ENCODE results near the gene SLC6A15.

DNA sequence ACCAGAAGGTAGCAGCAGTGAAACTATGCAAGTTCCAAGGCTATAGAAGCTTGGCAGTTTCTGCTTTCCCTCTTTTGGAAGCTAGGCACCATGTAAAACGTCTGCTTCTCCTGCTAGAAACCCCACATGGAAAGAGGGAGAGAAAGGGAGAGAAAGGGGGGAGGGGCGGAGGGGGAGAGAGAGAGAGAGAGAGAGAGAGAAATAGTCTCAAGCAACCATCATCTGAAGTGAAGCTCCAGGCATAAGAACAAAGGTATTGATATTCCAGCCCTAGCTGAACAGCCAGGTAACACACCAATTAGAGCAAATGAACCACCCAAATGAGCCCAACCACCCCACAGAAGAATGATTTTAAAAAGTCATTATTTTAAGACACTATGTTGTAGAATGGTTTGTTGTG is 8.5 kb downstream of the SLC6A15 start:
- TF ChIP-seq, protein P1, sequence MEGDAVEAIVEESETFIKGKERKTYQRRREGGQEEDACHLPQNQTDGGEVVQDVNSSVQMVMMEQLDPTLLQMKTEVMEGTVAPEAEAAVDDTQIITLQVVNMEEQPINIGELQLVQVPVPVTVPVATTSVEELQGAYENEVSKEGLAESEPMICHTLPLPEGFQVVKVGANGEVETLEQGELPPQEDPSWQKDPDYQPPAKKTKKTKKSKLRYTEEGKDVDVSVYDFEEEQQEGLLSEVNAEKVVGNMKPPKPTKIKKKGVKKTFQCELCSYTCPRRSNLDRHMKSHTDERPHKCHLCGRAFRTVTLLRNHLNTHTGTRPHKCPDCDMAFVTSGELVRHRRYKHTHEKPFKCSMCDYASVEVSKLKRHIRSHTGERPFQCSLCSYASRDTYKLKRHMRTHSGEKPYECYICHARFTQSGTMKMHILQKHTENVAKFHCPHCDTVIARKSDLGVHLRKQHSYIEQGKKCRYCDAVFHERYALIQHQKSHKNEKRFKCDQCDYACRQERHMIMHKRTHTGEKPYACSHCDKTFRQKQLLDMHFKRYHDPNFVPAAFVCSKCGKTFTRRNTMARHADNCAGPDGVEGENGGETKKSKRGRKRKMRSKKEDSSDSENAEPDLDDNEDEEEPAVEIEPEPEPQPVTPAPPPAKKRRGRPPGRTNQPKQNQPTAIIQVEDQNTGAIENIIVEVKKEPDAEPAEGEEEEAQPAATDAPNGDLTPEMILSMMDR (IDR thresholded peaks at IDR 0.05): no peak
- no peak for TF ChIP-seq POLR2A (IDR thresholded peaks at IDR 0.05)

Data from heart left ventricle (tissue), 13 donors.